ENCODE measurements around the gene CDC42BPG. TPM values are rescaled to one million over a fixed set of nuclear protein-coding genes. Genes with fewer than 3 reads are reported as not detected.

CDC42BPG gene
- total RNA-seq, 1 donor from 2014 or later: 21.1 TPM

DNA sequence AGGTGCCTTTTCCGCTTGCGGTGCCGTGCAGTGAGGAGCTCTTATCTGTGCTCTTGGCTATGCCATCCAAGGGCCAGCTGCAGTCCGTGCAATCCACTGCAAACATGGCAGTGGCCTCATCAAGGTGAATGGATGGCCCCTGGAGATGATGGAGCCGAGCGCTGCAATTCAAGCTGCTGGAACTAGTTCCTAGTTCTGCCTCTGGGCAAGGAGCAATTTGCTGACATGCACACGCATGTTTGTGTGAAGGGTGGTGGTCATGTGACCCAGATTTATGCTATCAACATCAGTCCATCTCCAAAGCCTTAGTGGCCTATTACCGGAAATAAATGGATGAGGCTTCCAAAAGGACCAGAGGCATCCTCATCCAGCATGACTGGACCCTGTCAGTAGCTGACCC, 37.0 kb upstream of the CDC42BPG start:
- Mint-ChIP-seq H3K4me3 (ENCODE audit: low read depth) (no peak overlapping the region), H3K27me3 (peaks cover 3% of the 10 kb centered on the region), H3K9me3 (ENCODE audit: low read depth) (no peaks in the 10 kb centered on the region), H3K4me1 (ENCODE audit: low read depth) (peaks cover 19% of the 10 kb centered on the region), H3K36me3 (ENCODE audit: insufficient read depth) (no peaks in the 10 kb centered on the region), H3K27ac (no peak overlapping the region)
- DNase-seq (ENCODE audit: low spot score, unreplicated experiment): no peak
- no peak for TF ChIP-seq CTCF (IDR thresholded peaks at IDR 0.05; ENCODE audit: unreplicated experiment)

DNA sequence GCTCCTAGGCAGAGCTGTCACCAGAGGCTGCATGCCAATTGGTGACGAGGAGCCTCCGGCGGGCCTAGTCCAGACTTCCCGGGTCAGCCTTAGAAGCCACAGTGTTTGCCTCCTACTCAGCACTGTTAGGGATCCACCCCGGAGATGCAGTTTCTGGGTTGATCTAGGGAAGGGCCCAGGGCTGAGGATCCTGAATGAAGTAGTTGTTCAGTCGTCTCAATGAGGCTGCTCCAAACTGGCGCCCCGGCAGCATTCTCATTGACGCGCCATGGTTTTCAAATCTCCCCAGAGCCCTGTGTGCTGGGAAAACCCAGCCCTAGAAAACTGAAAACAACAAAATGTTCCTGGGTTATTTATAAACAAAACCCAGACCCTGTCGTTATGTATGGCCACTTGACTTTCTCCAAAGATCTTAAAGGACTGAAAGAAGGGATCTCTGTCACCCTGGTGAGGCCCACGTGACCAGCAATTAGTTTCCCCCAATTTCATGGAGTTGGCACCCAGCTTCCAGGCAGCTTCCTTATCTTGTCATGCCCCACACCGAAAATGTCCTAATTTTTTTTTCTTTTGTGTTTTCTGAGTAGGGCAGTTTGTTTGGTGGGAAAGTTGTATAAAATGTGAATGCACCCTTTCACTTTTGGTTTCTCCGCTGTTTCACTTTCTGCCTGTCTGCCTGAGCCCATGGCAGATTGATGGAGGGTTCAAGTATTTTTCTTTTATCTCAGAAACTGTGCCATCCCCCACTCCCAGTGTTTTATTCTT, 36.0 kb upstream of the CDC42BPG start:
- no peaks in the 10 kb centered on the region for H3K36me3 Mint-ChIP-seq (ENCODE audit: insufficient read depth)
- peaks cover 28% of the 10 kb centered on the region for H3K4me1 Mint-ChIP-seq (ENCODE audit: low read depth)
- no peak for TF ChIP-seq CTCF (IDR thresholded peaks at IDR 0.05; ENCODE audit: unreplicated experiment)
- DNase-seq (ENCODE audit: low spot score, unreplicated experiment): no peak
- H3K27ac Mint-ChIP-seq: no peak overlapping the region
- peak overlapping the region; percentile 87 for H3K4me3 Mint-ChIP-seq (ENCODE audit: low read depth)
- H3K27me3 Mint-ChIP-seq: peaks cover 3% of the 10 kb centered on the region
- no peaks in the 10 kb centered on the region for H3K9me3 Mint-ChIP-seq (ENCODE audit: low read depth)

DNA sequence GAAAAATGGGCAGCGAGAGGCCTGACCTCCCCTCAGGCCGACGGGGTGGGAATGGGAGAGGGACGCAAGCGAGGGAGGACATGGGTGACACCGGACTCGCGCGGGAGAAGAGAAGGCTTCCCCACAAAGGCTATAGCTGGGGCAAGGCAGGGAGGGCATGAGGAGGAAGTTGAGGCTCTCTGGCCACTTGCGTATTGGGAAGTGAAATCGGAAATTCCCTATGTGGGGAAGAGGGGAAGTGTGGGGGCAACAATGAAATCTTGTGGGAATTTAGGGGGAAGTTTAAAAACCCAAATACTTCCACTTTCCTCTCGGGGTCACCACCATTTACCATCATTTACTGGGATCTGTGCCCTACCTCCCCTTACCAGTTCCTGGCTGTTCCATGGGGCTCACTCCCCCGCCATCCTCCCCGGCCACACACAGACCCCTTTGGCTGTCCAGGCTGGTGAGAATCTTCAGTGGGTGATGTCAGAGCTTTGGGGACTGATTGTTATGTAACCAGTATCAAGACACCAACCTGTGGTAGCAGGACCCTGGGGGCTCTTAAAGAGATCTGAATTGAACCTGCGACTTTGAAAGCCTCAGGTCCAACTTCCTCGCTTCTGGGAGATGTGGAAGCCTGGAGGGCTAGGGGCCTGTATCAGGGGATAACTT, 34.9 kb upstream of the CDC42BPG start:
- peaks cover 3% of the 10 kb centered on the region for H3K27me3 Mint-ChIP-seq
- no peak for TF ChIP-seq CTCF (IDR thresholded peaks at IDR 0.05; ENCODE audit: unreplicated experiment)
- no peak for DNase-seq (ENCODE audit: low spot score, unreplicated experiment)
- H3K36me3 Mint-ChIP-seq (ENCODE audit: insufficient read depth): peaks cover 5% of the 10 kb centered on the region
- peaks cover 31% of the 10 kb centered on the region for H3K4me1 Mint-ChIP-seq (ENCODE audit: low read depth)
- H3K4me3 Mint-ChIP-seq (ENCODE audit: low read depth): peak overlapping the region; percentile 87
- H3K9me3 Mint-ChIP-seq (ENCODE audit: low read depth): no peaks in the 10 kb centered on the region
- peak overlapping the region; percentile 96 for H3K27ac Mint-ChIP-seq

- Mint-ChIP-seq H3K36me3 (ENCODE audit: insufficient read depth) (peaks cover 7% of the 10 kb centered on the region), H3K27ac (peak within 1 kb of the TSS; percentile 96), H3K4me3 (ENCODE audit: low read depth) (peak within 1 kb of the TSS; percentile 95), H3K9me3 (ENCODE audit: low read depth) (no peaks in the 10 kb centered on the region), H3K4me1 (ENCODE audit: low read depth) (peaks cover 31% of the 10 kb centered on the region), H3K27me3 (no peaks in the 10 kb centered on the region)
- TF ChIP-seq CTCF (IDR thresholded peaks at IDR 0.05; ENCODE audit: unreplicated experiment): peak; percentile 58
- peak; percentile 99 for DNase-seq (ENCODE audit: low spot score, unreplicated experiment)
These were observed 34.2 kb upstream of the CDC42BPG start, which contains the start of gene EHD1 for GRCh38 chr11:64878494-64879243. TSS of gene EHD1 (minus strand) at chr11:64878621. CDS start at chr11:64878464, 157 bp downstream.

- no peak for TF ChIP-seq CTCF (IDR thresholded peaks at IDR 0.05; ENCODE audit: unreplicated experiment)
- Mint-ChIP-seq H3K27me3 (no peaks in the 10 kb centered on the region), H3K9me3 (ENCODE audit: low read depth) (no peaks in the 10 kb centered on the region), H3K4me3 (ENCODE audit: low read depth) (peak overlapping the region; percentile 95), H3K4me1 (ENCODE audit: low read depth) (peaks cover 33% of the 10 kb centered on the region), H3K36me3 (ENCODE audit: insufficient read depth) (peaks cover 7% of the 10 kb centered on the region), H3K27ac (peak overlapping the region; percentile 86)
- no peak for DNase-seq (ENCODE audit: low spot score, unreplicated experiment)
These were observed 33.7 kb upstream of the CDC42BPG start for GRCh38 chr11:64878223-64878493.
